GM21526 (cell line): ENCODE measurements around the gene GLE1.
"Not testable (repeated sequence)": the region's sequence is repeated elsewhere in the genome, so short reads cannot be mapped to it uniquely, and the experiment has no call there.

Experiments used
- ATAC-seq: cut with Tn5 transposase; IDR thresholded peaks from one replicate; pipeline ENCODE4 v1.9.1; 2021; ENCODE audit warnings: moderate library complexity; ENCODE audit not compliant: unreplicated experiment, low FRiP score

The GLE1 gene

GRCh38 chr9:128495804-128496417, 8.6 kb upstream of the GLE1 start:
- no peak for ATAC-seq

GRCh38 chr9:128497824-128498610, 6.5 kb upstream of the GLE1 start:
- no peak for ATAC-seq

GRCh38 chr9:128498911-128499310, 5.6 kb upstream of the GLE1 start:
- ATAC-seq: no peak

GRCh38 chr9:128499920-128500319, 4.6 kb upstream of the GLE1 start:
- no peak for ATAC-seq

- not testable (repeated sequence) for ATAC-seq
Measured at GRCh38 chr9:128503415-128503825, 1.1 kb upstream of the GLE1 start.

- no peak for ATAC-seq
Measured at GRCh38 chr9:128503870-128504269, 649 bp upstream of the GLE1 start.

GRCh38 chr9:128505414-128505765, 871 bp downstream of the GLE1 start:
- ATAC-seq: no peak

- not testable (repeated sequence) for ATAC-seq
Measured at GRCh38 chr9:128505906-128506305, 1.4 kb downstream of the GLE1 start.

GRCh38 chr9:128512820-128513219, 8.3 kb downstream of the GLE1 start:
- no peak for ATAC-seq

- ATAC-seq: no peak
Measured at GRCh38 chr9:128521956-128522355, 17.4 kb downstream of the GLE1 start.

GRCh38 chr9:128523199-128523925, 18.8 kb downstream of the GLE1 start:
- ATAC-seq: no peak

- ATAC-seq: no peak
Measured at GRCh38 chr9:128526720-128527119, 22.2 kb downstream of the GLE1 start.

GRCh38 chr9:128528445-128529160, 24.1 kb downstream of the GLE1 start:
- ATAC-seq: no peak

- no peak for ATAC-seq
Measured at GRCh38 chr9:128529191-128529590, 24.7 kb downstream of the GLE1 start.

- ATAC-seq: no peak
Measured at GRCh38 chr9:128532581-128532980, 28.1 kb downstream of the GLE1 start.

- no peak for ATAC-seq
Measured at GRCh38 chr9:128540634-128541360, 36.3 kb downstream of the GLE1 start.

- no peak for ATAC-seq
Measured at GRCh38 chr9:128546504-128546903, 42.0 kb downstream of the GLE1 start.

GRCh38 chr9:128548876-128549275, 44.4 kb downstream of the GLE1 start:
- no peak for ATAC-seq

GRCh38 chr9:128550226-128550625, 45.7 kb downstream of the GLE1 start:
- no peak for ATAC-seq
